DMS 273 (cell line): ENCODE data around the gene ARID3B.
"Not testable (repeated sequence)": the region's sequence is repeated elsewhere in the genome, so short reads cannot be mapped to it uniquely, and the experiment has no call there.

Experiments
- DNase-seq: peaks from one replicate; lab custom pipeline; 2025; ENCODE audit not compliant: unreplicated experiment; lab: John Stamatoyannopoulos, UW

ARID3B gene

GRCh38 chr15:74535388-74536084, 5.5 kb upstream of the ARID3B start:
- no peak for DNase-seq

GRCh38 chr15:74537736-74538135, 3.3 kb upstream of the ARID3B start:
- DNase-seq: no peak

GRCh38 chr15:74539521-74539920, 1.5 kb upstream of the ARID3B start:
- DNase-seq: not testable (repeated sequence)

GRCh38 chr15:74540161-74540760, 759 bp upstream of the ARID3B start:
- peak; percentile 28 for DNase-seq

GRCh38 chr15:74541494-74542165, 610 bp downstream of the ARID3B start:
- DNase-seq: peak; percentile 57

GRCh38 chr15:74542166-74543042, 1.4 kb downstream of the ARID3B start:
- DNase-seq: no peak

- no peak for DNase-seq
Measured at GRCh38 chr15:74543043-74543422, 2.0 kb downstream of the ARID3B start.

GRCh38 chr15:74543583-74543982, 2.6 kb downstream of the ARID3B start:
- peak; percentile 27 for DNase-seq

GRCh38 chr15:74545086-74545485, 4.1 kb downstream of the ARID3B start:
- DNase-seq: no peak

GRCh38 chr15:74545776-74546656, 5.0 kb downstream of the ARID3B start:
- peak; percentile 99 for DNase-seq

GRCh38 chr15:74547616-74548015, 6.6 kb downstream of the ARID3B start:
- DNase-seq: no peak

GRCh38 chr15:74548241-74548640, 7.2 kb downstream of the ARID3B start:
- no peak for DNase-seq

- DNase-seq: no peak
Measured at GRCh38 chr15:74549816-74550215, 8.8 kb downstream of the ARID3B start.

GRCh38 chr15:74551714-74552113, 10.7 kb downstream of the ARID3B start:
- DNase-seq: no peak

GRCh38 chr15:74552773-74553441, 11.9 kb downstream of the ARID3B start:
- DNase-seq: no peak

- DNase-seq: no peak
Measured at GRCh38 chr15:74555192-74555591, 14.2 kb downstream of the ARID3B start.

- DNase-seq: peak; percentile 38
Measured at GRCh38 chr15:74558706-74559105, 17.7 kb downstream of the ARID3B start.

- DNase-seq: no peak
Measured at GRCh38 chr15:74563442-74563841, 22.4 kb downstream of the ARID3B start.

- DNase-seq: no peak
Measured at GRCh38 chr15:74564182-74564581, 23.2 kb downstream of the ARID3B start.
